GM19351 (cell line): Measurements from ENCODE around the gene MGMT.

ENCODE experiments used
- ATAC-seq: cut with Tn5 transposase; IDR thresholded peaks from one replicate; pipeline ENCODE4 v1.9.1; 2021; ENCODE audit warnings: mild to moderate bottlenecking, moderate library complexity; ENCODE audit not compliant: unreplicated experiment

MGMT gene

GRCh38 chr10:129494176-129494575 is 27.1 kb downstream of the MGMT start:
- ATAC-seq, result no peak

DNA sequence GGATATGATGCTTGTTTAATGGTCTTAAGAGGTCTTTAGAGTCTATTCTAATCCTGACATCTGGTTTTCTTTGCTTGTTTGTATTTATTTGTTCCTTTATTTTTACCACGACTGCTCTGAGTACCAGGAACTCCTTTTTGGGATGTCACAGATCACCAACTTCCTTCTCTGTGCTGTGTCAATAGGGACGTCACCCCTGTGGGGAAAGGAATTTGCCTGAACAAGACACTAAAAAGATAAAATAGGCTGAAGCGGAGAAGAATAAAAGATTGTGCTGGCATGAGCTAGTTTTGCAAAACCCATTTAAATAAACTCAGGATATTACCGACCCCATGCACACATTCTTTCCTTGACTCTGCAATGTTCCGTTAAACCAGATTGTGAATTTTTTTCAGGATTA is 27.7 kb downstream of the MGMT start:
- ATAC-seq, result no peak

GRCh38 chr10:129495256-129495655 is 28.2 kb downstream of the MGMT start:
- no peak for ATAC-seq

GRCh38 chr10:129495698-129496097 is 28.7 kb downstream of the MGMT start:
- ATAC-seq, result no peak

DNA sequence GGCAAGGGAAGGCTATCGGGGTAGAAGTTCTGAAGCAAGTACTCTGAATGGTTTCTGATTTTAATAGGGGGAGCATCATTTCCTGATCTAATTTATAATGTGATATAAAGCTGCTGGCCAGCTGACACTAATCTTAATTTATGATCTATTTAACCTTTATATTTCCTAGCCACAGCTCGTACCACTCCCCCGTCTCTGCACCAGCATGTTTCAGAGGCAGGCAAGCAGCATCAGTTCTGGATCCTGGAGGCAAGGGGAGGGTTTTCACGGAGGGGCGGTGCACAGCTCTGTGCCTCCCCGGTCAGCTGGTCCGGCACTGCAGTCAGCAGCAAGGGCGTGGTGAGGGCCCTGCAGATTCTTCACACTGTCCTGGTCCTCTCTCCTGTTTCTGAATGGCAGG is 30.0 kb downstream of the MGMT start:
- no peak for ATAC-seq

DNA sequence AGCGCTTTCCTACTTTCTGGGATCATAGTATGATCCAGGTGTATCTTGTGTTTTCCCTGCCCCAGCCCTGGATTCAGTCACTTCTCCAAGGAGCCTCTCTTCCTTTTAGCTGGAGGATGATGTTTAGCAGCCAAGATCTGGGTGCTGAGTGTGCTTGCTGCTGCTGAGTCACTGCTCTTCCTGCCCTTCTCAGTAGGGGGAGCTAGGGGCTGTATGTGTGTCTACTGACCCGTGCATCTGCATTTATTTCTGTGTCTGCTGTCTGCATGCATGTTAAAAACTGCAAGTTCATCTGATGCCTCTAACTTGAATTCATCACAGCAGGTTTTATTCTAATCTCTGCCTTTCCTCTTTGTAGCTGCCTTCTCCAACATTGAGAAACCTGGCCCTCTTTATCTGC is 31.6 kb downstream of the MGMT start:
- no peak for ATAC-seq

DNA sequence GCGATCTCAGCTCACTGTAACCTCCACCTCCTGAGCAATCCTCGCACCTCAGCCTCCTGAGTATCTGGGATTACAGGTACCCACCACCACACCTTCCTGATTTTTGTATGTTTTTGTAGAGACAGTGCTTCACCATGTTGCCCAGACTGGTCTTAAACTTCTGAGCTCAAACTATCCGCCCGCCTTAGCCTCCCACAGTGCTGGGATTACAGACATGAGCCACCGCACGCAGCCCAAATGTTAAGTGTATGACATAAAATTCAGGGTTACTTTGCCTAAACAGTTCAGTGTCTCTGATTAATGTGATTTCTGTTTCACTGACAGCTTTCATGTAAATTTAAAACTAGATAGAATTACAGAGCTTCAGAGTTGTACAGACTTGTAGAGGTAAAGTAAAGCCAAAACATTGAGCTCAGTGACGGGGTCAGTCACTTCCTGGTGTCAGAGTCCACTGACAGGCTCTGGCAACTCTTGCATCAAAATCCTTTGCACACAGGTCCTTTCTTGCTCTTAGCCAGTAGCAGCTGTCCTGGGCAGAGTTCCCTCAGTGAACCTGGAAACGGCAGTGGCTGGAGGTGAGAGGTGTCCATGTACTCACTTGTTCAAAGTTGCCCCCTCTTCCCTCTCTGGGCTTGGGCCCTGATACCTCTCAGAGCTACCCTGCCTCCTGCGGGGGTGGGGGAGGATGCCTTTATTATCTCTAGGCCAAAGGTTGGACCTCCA is 33.7 kb downstream of the MGMT start:
- ATAC-seq, result no peak

- peak; percentile 98 for ATAC-seq
Measured at GRCh38 chr10:129501652-129502436, 34.8 kb downstream of the MGMT start.

GRCh38 chr10:129502448-129502847 is 35.4 kb downstream of the MGMT start:
- ATAC-seq, result no peak

DNA sequence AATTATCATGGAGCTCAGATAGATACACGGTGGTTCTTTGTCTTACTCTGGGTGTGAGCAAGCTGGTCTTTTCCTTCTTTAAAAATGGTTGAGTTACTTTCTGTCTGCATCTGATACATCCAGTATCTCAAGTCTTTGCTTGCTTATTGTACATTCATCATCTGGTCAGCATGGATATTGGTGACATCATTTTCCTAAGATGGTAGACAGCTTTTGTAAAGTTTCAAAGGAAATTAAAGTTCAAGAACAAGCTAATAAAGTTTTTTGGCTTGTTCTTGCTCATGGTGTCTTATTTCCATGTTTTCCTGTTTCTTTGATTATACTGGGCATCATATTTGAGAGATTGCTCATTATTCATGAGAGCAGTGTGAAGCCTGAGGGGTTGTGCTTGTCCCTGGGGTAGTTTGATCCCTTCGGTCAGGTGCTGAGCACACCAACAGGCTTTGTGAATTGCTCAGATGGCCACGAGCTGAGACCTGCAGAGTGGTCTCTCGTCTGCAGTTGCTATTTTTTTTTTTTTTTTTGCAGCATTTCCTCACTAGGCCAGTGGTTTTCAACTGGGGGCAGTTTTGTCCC is 38.5 kb downstream of the MGMT start:
- ATAC-seq, result no peak

GRCh38 chr10:129506101-129506797 is 39.2 kb downstream of the MGMT start:
- ATAC-seq, result no peak

GRCh38 chr10:129507216-129507889 is 40.3 kb downstream of the MGMT start:
- ATAC-seq, result no peak

GRCh38 chr10:129509155-129509554 is 42.1 kb downstream of the MGMT start:
- no peak for ATAC-seq

- ATAC-seq, result no peak
Measured at GRCh38 chr10:129509835-129510234, 42.8 kb downstream of the MGMT start.

DNA sequence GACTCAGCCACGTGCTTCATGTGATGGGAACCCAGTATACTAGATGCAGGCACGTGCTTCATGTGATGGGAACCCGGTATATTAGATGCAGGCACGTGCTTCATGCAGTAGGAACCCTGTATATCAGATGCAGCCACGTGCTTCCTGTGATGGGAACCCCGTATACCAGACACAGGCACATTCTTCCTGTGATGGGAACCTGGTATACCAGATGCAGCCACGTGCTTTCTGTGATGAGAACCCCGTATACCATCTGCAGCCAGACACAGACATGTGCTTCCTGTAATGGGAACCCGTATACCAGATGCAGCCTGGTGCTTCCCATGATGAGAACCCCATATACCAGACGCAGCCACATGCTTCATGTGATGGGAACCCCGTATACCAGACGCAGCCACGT is 44.0 kb downstream of the MGMT start:
- no peak for ATAC-seq

DNA sequence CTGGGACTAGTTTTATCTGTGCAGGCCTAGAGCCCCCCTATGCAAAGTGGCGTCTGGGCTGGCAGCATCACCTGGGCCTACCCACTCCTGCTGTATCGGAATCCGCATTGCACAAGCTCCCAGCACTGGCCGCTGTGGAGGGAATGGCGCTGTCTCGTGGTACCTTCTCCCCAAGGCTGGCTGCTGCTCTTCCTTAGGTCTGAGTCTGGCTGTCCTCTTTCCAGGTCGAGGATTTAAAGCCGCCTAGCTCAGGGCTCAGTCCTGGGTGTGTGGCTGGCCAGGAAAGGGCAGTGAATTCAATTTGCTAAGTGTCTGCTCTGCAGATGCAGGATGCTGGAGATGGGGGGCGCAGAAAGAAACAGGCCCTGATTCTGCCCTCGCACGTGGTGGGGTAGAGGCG is 44.7 kb downstream of the MGMT start:
- ATAC-seq, result no peak

- no peak for ATAC-seq
Measured at GRCh38 chr10:129513312-129513711, 46.3 kb downstream of the MGMT start.

- no peak for ATAC-seq
Measured at GRCh38 chr10:129514568-129515451, 47.8 kb downstream of the MGMT start.

DNA sequence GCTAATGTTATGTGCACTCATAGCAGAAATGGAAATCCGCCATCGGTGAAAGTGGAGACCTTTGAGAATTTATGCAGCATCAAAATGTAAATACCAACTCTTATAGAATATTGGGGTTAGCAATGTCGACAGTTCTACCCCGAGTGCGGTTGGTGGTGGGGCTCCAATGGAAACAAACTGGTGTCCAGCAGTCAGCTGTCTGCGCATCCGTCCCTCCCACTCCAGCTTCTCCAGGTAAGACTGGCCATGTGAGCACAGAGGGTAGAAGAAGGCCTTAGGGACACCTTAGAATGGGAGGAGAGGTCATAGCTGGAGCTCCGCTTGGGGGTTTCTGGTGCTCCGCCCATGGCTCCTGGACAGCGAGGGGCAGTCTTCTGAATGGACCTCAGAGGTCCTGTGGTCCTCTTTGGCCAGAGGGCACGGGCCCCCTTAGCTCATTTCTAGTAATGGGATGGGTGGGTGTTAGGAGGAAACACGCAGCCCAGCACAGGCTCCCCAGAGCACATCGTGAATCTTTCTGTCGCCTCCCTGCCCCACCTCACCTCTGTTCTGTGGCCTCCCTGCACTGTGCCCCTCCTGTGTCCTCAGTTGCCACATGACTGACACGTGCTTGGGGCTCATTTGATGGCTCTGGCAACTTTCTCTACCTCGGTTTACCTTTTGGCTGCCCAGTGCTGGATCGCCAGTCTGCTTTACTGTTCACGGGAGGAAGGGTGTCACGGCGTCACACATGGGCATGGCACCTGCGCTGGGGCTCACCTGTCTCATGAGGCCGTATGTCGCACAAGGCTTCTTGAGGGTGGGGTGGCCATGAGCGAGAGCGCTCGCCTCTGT is 50.0 kb downstream of the MGMT start:
- ATAC-seq, result no peak
